ENCODE data around the gene HARBI1. TPM values are rescaled to one million over a fixed set of nuclear protein-coding genes. Genes with fewer than 3 reads are reported as not detected.

HARBI1 gene
- total and polyA plus RNA-seq, 2 experiments from 2014 or later, result 4.4 to 6.5 TPM

DNA sequence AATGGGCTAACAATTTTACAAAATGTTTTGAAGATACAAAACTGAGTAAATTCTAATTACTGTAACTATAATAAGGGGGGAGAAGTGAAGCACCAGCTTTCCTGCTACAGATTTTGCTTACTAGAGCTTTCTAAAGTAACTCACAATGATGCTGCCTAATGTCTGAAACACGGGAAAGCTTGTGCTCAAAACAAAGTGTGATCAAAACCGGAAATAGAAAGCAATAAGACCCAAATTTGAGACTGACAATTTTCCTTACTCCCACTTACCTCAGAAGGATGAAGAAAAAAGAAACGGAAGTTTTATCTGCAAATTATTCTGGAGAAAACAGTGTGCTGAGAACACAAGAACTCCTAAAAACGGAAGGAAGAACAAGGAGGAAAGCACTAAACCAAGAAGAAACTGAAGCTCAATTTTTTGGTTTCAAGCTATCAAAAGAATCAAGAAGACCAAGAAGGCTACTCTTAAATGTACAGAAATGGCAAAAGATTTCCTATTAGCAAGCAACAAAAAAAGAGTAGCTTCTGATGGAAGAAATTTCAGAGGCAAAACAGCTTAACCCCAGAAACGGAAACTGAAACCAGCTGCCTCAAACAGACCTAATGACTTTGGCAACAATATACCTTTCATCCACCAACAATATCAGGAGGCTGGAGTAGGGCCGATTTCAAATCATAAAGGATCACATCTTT, 56.6 kb downstream of the HARBI1 start:
- Histone ChIP-seq H4K20me1 (ENCODE audit: insufficient read depth, poor library complexity, severe bottlenecking) (peaks cover 26% of the 10 kb centered on the region), H3K9me3 (ENCODE audit: low read depth) (no peaks in the 10 kb centered on the region), H3K27ac (peak overlapping the region; percentile 15), H3K9me2 (replicated peaks; ENCODE audit: insufficient read depth) (no peaks in the 10 kb centered on the region), H3K79me2 (peaks cover 99% of the 10 kb centered on the region), H2AFZ (no peak overlapping the region), H3K4me2 (peak overlapping the region; percentile 30), H3K4me3 (no peak overlapping the region), H3K27me3 (no peaks in the 10 kb centered on the region), H3K36me3 (replicated peaks; ENCODE audit: insufficient read depth, low read depth) (no peaks in the 10 kb centered on the region), H3K4me1 (ENCODE audit: insufficient read depth) (peaks cover 6% of the 10 kb centered on the region)
- no peak for TF ChIP-seq EZH2 (IDR thresholded peaks at IDR 0.05; ENCODE audit: borderline replicate concordance)
- 75% methylated on average over 6 of the region's 6 CpGs for WGBS (ENCODE audit: low lambda C conversion rate, missing lambda C conversion rate)
- DNase-seq (ENCODE audit: low spot score), result no peak

DNA sequence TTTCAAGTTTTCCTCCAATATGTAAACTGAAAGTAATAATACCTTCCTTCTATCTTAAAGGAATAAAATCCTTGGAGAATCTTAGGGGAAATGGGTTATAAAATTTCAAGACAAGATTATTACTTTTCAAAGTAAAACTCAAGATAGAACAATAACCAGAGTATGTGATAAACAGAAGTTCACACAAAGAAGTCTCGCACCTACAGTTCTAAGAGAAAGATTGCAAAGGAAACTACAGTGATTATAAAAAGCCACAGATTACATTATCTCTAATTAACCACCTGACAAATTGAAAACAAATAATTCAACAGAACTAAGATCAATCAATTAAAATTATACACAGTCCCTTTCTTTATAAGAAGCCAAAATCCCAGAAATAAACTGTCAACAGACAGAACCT, 57.2 kb downstream of the HARBI1 start:
- H4K20me1 ChIP-seq (ENCODE audit: insufficient read depth, poor library complexity, severe bottlenecking), result peaks cover 26% of the 10 kb centered on the region
- no peak overlapping the region for H3K4me2 ChIP-seq
- H3K9me3 ChIP-seq (ENCODE audit: low read depth), result no peaks in the 10 kb centered on the region
- TF ChIP-seq, protein P1, sequence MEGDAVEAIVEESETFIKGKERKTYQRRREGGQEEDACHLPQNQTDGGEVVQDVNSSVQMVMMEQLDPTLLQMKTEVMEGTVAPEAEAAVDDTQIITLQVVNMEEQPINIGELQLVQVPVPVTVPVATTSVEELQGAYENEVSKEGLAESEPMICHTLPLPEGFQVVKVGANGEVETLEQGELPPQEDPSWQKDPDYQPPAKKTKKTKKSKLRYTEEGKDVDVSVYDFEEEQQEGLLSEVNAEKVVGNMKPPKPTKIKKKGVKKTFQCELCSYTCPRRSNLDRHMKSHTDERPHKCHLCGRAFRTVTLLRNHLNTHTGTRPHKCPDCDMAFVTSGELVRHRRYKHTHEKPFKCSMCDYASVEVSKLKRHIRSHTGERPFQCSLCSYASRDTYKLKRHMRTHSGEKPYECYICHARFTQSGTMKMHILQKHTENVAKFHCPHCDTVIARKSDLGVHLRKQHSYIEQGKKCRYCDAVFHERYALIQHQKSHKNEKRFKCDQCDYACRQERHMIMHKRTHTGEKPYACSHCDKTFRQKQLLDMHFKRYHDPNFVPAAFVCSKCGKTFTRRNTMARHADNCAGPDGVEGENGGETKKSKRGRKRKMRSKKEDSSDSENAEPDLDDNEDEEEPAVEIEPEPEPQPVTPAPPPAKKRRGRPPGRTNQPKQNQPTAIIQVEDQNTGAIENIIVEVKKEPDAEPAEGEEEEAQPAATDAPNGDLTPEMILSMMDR (IDR thresholded peaks at IDR 0.05; ENCODE audit: poor library complexity), result no peak
- TF ChIP-seq EZH2 (IDR thresholded peaks at IDR 0.05; ENCODE audit: borderline replicate concordance) (no peak), EZH2phosphoT487 (IDR thresholded peaks at IDR 0.05; ENCODE audit: low read depth, severe bottlenecking, unreplicated experiment) (no peak)
- no peaks in the 10 kb centered on the region for H3K27me3 ChIP-seq
- WGBS (ENCODE audit: low lambda C conversion rate, missing lambda C conversion rate), result 90% methylated on average over 1 of the region's 1 CpG
- no peak overlapping the region for H3K27ac ChIP-seq
- H3K36me3 ChIP-seq (replicated peaks; ENCODE audit: insufficient read depth, low read depth), result no peaks in the 10 kb centered on the region
- peaks cover 12% of the 10 kb centered on the region for H3K4me1 ChIP-seq (ENCODE audit: insufficient read depth)
- no peak overlapping the region for H3K4me3 ChIP-seq
- no peak for DNase-seq (ENCODE audit: low spot score)
- no peak overlapping the region for H2AFZ ChIP-seq
- H3K9me2 ChIP-seq (replicated peaks; ENCODE audit: insufficient read depth), result no peaks in the 10 kb centered on the region
- peaks cover 99% of the 10 kb centered on the region for H3K79me2 ChIP-seq

DNA sequence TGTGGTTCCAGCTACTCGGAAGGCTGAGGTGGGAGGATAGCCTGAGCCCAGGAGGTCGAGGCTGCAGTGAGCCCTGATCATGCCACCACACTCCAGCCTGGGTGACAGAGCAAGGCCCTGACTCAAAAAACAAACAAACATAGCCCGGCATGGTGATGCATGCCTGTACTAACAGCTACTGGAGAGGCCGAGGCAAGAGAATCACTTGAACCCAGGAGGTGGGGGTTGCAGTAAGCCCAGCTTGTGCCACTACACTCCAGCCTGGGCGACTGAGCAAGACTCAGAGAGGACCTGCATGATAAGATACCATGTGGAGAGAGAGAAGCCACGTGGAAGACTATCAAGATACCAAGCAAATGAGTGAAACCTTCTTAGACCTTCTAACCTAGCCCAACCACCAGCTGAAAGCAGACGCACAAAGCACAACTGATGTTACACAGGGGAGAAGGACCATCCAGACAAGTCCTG, 59.3 kb downstream of the HARBI1 start:
- Histone ChIP-seq H3K9me3 (ENCODE audit: low read depth) (no peaks in the 10 kb centered on the region), H3K79me2 (peaks cover 88% of the 10 kb centered on the region), H3K4me1 (ENCODE audit: insufficient read depth) (peaks cover 24% of the 10 kb centered on the region), H4K20me1 (ENCODE audit: insufficient read depth, poor library complexity, severe bottlenecking) (peaks cover 21% of the 10 kb centered on the region), H3K9me2 (replicated peaks; ENCODE audit: insufficient read depth) (no peaks in the 10 kb centered on the region), H3K27ac (no peak overlapping the region), H3K27me3 (no peaks in the 10 kb centered on the region), H3K36me3 (replicated peaks; ENCODE audit: insufficient read depth, low read depth) (no peaks in the 10 kb centered on the region), H3K4me2 (no peak overlapping the region), H2AFZ (no peak overlapping the region), H3K4me3 (no peak overlapping the region)
- TF ChIP-seq, protein P1 (IDR thresholded peaks at IDR 0.05; ENCODE audit: poor library complexity), result no peak
- no peak for TF ChIP-seq EZH2 (IDR thresholded peaks at IDR 0.05; ENCODE audit: borderline replicate concordance)
- TF ChIP-seq EZH2phosphoT487 (IDR thresholded peaks at IDR 0.05; ENCODE audit: low read depth, severe bottlenecking, unreplicated experiment), result no peak
- 66% methylated on average over 7 of the region's 7 CpGs for WGBS (ENCODE audit: low lambda C conversion rate, missing lambda C conversion rate)
- DNase-seq (ENCODE audit: low spot score), result peak; percentile 13

DNA sequence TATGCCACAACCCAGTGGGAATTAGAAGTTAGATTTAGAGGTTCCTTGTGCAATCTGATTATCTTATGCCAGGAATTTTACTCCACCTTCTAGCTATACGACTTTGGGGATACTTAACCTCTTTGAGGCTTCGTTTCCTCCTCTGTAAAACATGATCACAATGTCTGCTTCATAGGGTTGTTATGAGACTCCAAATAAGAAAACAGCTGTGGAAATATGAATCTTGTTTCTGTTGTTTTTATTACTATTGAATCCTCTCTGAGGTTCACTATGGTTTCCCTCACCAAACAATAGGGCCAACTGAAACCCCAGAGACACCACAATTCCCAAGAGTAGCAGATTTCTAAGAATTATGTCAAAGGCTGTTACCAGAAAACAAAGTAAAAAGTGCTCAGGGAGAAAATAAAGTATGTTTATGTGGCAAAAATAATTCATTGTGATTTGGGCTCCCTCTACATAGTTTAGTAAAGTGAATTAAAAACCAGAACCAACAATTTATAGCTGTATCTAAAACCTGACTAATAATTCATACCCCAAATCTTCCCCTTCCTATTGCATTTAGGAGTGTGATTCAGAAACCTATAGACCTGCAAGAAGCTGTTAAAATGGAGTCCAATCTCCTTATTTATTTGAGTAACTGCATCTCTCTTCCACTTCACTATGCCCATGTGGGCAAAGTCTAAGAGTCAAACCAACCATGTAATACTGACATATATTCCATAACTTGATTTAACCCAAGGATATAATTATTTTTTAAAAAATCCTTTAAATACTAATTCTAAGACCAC, 61.6 kb downstream of the HARBI1 start:
- Histone ChIP-seq H3K4me2 (peak overlapping the region; percentile 61), H3K79me2 (peaks cover 89% of the 10 kb centered on the region)
- WGBS (ENCODE audit: low lambda C conversion rate, missing lambda C conversion rate), result 53% methylated on average over 2 of the region's 2 CpGs

More for the DNA sequence above, 61.6 kb downstream of the HARBI1 start:
- Histone ChIP-seq H3K9me2 (replicated peaks; ENCODE audit: insufficient read depth) (no peaks in the 10 kb centered on the region), H4K20me1 (ENCODE audit: insufficient read depth, poor library complexity, severe bottlenecking) (peaks cover 35% of the 10 kb centered on the region), H3K36me3 (replicated peaks; ENCODE audit: insufficient read depth, low read depth) (no peaks in the 10 kb centered on the region), H3K4me1 (ENCODE audit: insufficient read depth) (peaks cover 24% of the 10 kb centered on the region), H3K4me3 (no peak overlapping the region), H3K27me3 (no peaks in the 10 kb centered on the region), H3K9me3 (ENCODE audit: low read depth) (no peaks in the 10 kb centered on the region), H3K27ac (peak overlapping the region; percentile 78), H2AFZ (no peak overlapping the region)
- TF ChIP-seq, protein P1 (IDR thresholded peaks at IDR 0.05; ENCODE audit: poor library complexity), result no peak
- TF ChIP-seq EZH2phosphoT487 (IDR thresholded peaks at IDR 0.05; ENCODE audit: low read depth, severe bottlenecking, unreplicated experiment), result no peak
- TF ChIP-seq EZH2 (IDR thresholded peaks at IDR 0.05; ENCODE audit: borderline replicate concordance), result no peak
- DNase-seq (ENCODE audit: low spot score), result no peak
